ENCODE results near the gene VMO1.

DNA sequence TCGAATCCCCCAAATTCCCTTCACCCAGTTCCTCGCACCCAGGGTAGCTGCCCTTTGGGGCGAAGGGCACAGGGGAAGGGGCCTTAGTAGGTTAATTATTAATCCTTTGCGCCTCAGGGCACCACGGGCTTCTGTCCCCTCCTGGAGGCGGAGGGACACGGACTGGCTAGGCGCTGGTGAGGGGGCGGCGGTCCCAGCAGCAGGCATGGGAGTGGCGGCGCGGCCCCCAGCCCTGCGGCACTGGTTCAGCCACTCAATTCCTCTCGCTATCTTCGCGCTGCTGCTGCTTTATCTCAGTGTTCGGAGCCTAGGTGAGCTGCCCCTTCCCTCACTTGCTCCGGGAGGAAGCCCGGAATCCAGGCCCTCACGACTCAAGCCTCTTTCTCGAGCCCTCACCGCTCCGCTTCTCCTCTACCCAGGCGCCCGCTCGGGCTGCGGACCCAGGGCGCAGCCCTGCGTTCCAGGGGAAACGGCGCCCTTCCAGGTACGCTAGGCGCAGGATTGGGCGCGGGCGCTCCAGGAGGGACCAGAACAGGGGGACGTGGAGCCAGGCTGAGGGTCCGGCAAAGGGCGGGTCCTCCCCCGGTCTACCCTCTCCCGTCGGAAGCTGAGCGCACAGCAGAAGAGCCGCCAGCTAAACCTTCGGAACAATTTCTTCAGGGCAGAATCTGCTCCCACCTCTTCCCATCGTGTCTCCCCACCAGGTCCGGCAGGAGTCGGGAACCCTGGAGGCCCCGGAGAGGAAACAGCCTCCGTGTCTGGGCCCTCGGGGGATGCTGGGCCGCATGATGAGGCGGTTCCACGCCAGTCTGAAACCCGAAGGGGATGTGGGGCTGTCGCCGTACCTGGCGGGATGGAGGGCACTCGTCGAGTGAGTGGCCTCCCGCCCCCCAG lies 2.9 kb upstream of the VMO1 start, which contains the start of gene GLTPD2:
- TF ChIP-seq, protein P1, sequence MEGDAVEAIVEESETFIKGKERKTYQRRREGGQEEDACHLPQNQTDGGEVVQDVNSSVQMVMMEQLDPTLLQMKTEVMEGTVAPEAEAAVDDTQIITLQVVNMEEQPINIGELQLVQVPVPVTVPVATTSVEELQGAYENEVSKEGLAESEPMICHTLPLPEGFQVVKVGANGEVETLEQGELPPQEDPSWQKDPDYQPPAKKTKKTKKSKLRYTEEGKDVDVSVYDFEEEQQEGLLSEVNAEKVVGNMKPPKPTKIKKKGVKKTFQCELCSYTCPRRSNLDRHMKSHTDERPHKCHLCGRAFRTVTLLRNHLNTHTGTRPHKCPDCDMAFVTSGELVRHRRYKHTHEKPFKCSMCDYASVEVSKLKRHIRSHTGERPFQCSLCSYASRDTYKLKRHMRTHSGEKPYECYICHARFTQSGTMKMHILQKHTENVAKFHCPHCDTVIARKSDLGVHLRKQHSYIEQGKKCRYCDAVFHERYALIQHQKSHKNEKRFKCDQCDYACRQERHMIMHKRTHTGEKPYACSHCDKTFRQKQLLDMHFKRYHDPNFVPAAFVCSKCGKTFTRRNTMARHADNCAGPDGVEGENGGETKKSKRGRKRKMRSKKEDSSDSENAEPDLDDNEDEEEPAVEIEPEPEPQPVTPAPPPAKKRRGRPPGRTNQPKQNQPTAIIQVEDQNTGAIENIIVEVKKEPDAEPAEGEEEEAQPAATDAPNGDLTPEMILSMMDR (IDR thresholded peaks at IDR 0.05; ENCODE audit: insufficient read depth, low read length) = no peak
- no peak for TF ChIP-seq POLR2AphosphoS5 (IDR thresholded peaks at IDR 0.05; ENCODE audit: low read depth)

All from HL-60 (cell line).